A549 (cell line): Measurements from ENCODE around the gene FAM241B.

Experiments
- EP300 ChIP-seq, 2 experiments: fragments of >200 bp; sonication (Bioruptor Twin); formaldehyde crosslinking; IDR thresholded peaks; 2 replicates in 1 of 2; 3 replicates in 1 of 2; pipeline ENCODE4 v1.6.1; 2016 to 2017
- TF ChIP-seq, protein P1 (sequence below): fragments of >200 bp; sonication (Bioruptor Twin); formaldehyde crosslinking; IDR thresholded peaks from 3 replicates; pipeline ENCODE4 v1.5.1; 2016

DNA sequence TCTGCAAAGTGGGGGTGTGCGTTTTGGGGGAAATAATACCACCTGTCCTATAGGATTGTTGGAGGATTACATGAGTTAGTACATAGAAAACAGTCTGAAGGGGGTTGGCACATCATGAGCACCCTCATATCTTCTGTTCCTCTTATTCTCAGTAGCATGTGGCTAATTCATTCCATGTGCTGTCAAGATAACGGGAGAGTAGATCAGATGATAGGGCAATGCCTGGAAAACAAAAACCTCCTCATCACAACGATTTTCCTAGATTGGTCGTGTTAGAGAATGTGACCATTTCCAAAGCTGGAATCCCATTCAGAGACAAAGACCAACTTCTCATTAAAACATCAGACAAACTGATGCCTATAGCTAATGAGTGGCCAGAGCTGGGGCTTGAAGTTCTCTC lies 50.6 kb downstream of the FAM241B start:
- TF ChIP-seq, protein P1, sequence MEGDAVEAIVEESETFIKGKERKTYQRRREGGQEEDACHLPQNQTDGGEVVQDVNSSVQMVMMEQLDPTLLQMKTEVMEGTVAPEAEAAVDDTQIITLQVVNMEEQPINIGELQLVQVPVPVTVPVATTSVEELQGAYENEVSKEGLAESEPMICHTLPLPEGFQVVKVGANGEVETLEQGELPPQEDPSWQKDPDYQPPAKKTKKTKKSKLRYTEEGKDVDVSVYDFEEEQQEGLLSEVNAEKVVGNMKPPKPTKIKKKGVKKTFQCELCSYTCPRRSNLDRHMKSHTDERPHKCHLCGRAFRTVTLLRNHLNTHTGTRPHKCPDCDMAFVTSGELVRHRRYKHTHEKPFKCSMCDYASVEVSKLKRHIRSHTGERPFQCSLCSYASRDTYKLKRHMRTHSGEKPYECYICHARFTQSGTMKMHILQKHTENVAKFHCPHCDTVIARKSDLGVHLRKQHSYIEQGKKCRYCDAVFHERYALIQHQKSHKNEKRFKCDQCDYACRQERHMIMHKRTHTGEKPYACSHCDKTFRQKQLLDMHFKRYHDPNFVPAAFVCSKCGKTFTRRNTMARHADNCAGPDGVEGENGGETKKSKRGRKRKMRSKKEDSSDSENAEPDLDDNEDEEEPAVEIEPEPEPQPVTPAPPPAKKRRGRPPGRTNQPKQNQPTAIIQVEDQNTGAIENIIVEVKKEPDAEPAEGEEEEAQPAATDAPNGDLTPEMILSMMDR, result no peak
- TF ChIP-seq EP300 (IDR thresholded peaks at IDR 0.05), result no peak
